SK-N-MC (cell line): Measurements from ENCODE around the gene ADAP1.

Experiments
- FOXP2 ChIP-seq: optimal IDR thresholded peaks from 2 replicates; pipeline ENCODE3; 2011; ENCODE audit warnings: mild to moderate bottlenecking, moderate library complexity; ENCODE audit not compliant: insufficient read depth; ENCODE audit errors: extremely low read length, control extremely low read depth
- POLR2AphosphoS5 ChIP-seq: IDR thresholded peaks from 2 replicates; pipeline ENCODE4 v1.6.1; 2012; ENCODE audit warnings: mild to moderate bottlenecking, low read depth, low read length, borderline replicate concordance

DNA sequence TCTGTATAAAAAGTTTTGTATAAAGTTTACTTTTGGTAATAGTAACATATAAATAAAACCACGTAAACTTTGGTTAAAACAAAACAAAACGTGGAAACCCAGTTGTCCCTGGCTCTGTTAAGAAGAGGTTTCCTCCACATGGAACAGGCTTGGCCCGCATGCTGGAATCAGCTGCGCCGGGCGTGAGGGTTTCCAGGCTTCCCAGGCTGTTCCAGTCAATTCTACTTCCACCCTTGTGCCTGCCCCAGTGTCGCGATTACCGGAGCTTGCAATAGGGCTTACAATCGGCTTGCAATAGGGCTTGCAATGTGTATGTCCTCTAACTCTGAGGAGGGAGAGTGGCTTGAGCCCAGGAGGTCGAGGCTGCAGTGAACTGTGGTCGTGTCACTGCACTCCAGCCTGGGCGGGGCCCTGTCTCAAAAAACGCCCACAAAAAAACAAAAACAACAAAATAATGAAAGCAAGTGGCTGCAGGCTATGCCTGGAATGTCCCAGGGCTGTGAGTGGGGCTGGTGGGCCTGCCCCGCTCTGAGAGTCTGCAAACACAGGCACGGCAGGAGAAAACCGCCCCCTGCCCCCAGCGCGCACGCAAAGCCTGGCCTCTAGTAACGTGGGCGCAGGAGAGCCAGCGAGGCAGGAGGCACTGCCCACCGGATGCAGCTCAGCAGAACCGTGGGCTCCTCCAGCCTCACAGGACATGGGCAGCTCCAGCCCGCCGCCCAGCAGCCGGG lies 44.8 kb upstream of the ADAP1 start:
- TF ChIP-seq POLR2AphosphoS5 (no peak), FOXP2 (no peak)
